Forelimb muscle (tissue), 1 donor: ENCODE results near the gene NPY5R. TPM values are rescaled to one million over a fixed set of nuclear protein-coding genes. Genes with fewer than 3 reads are reported as not detected.
A peak's percentile ranks its signal among the peaks of the same experiment; 100 is the strongest.

Experiments
- DNase-seq: peaks from one replicate; pipeline ENCODE4 v3.0.0-alpha.2; 2013; ENCODE audit warnings: low read depth
- polyA plus RNA-seq: library from polyadenylated mRNA; unstranded; fragments of 120-200 nt; gene quantifications from one replicate; pipeline ENCODE4 v1.2.1, GENCODE V29; 2013; ENCODE audit not compliant: insufficient read length

NPY5R gene
- not detected for polyA plus RNA-seq

GRCh38 chr4:163343604-163344146 is at the start of gene NPY5R:
Gene NPY5R (plus strand): TSS chr4:163343892. CDS start chr4:163350274, 6,382 bp downstream.
- DNase-seq: no peak

DNA sequence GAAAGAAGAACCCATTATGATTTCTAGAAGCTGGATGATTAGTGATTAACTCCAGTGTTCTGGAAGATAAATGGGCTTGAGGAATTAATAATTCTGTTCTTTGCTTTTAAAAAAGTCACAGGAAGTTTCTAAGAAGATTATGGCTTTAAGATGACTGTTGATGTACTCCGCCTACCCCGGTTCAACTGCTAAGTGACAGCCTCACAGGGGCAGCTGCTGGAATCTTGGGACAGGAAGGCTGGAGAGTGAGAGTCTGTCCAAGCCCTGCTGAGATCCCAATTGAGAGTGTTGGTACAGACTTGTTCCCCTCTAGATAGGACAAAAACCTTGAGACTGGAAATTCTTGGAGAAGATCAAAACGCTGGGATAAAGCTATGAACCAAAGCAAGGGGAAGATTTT is 48.6 kb upstream of the NPY5R start:
- no peak for DNase-seq

- DNase-seq: no peak
Measured at GRCh38 chr4:163300445-163300844, 43.2 kb upstream of the NPY5R start.

- DNase-seq: no peak
Measured at GRCh38 chr4:163303069-163303468, 40.6 kb upstream of the NPY5R start.

GRCh38 chr4:163309466-163309865 is 34.2 kb upstream of the NPY5R start:
- DNase-seq: no peak

DNA sequence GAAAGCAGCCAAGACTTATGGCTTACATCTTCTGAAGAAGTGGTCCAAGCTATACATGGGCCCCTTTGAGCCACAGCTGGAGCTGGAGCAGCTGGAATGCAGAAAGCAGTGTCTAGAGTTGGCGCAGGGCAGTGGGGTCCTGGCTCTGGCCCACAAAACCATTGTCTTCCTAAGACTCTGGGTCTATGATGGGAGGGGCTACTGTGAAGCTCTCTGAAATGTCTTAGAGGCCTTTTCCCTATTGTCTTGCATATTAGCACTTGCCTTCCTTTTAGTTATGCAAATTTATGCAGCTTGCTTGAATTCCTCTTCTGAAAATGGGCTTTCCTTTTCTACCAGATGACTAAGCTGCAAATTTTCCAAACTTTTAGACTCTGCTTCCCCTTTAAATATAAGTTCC is 26.6 kb upstream of the NPY5R start:
- no peak for DNase-seq

DNA sequence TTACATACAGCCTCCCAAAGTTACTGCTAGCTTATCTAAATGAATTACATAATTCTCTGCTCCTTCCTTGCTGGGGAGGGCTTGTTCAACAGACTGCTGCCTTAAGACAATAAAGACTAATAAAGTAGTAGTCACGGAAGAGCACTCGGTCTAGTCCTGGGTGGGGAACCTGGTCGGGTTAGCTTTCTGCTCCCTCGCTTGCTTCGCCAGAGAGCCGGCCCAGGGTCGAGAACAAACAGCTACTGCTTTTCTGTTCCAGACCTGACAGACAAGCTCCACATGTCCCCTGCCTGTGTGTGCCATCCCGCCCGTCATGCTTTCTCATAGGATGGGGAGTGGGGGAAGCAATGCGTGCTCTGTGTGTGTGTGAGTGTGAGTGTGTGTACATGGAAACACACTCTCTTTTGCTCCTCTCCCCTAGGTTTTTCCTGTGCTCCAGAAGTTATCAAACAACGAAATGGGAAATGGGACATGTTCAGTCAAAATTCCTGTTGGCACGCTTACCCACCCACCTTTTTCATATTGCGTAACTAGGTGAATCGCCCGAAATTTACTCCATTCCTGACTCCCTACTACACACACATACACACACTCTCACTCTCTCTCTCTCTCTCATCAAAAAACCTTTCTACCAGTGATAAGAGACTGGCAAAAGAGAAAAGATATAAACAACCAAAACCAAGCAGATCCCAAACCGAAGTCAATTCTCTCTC is 12.6 kb upstream of the NPY5R start:
- no peak for DNase-seq

- DNase-seq: no peak
Measured at GRCh38 chr4:163331629-163332376, 11.9 kb upstream of the NPY5R start.

GRCh38 chr4:163332526-163333406 is 10.9 kb upstream of the NPY5R start, which contains the start of gene NPY1R:
Gene NPY1R (minus strand): TSS chr4:163332596. CDS start chr4:163326554, 6,042 bp downstream.
- DNase-seq: peak; percentile 53

- no peak for DNase-seq
Measured at GRCh38 chr4:163335384-163335783, 8.3 kb upstream of the NPY5R start.

- DNase-seq: no peak
Measured at GRCh38 chr4:163344147-163345125, 744 bp downstream of the NPY5R start.

- DNase-seq: no peak
Measured at GRCh38 chr4:163350672-163351071, 7.0 kb downstream of the NPY5R start.

GRCh38 chr4:163353054-163353453 is 9.4 kb downstream of the NPY5R start:
- DNase-seq: no peak

DNA sequence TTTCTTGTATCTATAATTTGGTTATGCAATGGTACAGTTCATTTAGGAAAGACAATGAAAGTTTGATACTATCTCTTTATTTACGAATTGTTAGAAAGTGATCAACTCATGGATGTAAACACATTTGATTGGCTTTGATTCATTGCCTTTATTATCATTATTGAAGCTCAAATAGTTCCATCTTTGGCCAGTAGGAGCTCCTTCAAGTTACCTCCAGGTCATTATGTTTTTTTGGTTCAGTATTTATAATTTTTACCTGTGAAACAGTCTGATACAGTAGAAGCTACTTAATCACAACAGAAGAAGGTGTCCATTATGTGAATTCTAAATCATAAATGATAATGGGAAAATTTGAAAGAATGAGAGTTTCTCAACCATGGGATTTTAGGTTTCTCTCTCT is 12.4 kb downstream of the NPY5R start:
- DNase-seq: no peak

DNA sequence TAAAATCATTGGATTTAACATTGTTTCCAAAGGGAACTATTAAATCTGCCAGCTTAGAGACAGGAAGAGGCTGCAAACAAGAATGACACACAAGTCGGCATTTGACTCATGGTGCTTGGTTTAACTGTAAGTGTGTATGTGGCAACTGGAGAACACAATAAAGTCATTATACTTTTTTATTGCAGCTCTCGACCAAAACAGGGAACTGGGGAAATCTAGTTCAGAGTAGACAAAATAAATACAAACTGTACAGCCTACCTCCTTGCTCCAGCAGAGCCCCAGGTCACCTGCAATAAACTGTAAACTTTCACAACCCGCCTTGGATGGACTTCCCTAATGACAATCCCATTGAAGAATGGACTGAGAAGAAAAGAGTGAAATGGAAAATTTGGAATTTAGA is 24.0 kb downstream of the NPY5R start:
- no peak for DNase-seq

GRCh38 chr4:163372029-163372428 is 28.3 kb downstream of the NPY5R start:
- no peak for DNase-seq

- no peak for DNase-seq
Measured at GRCh38 chr4:163378661-163379060, 35.0 kb downstream of the NPY5R start.

DNA sequence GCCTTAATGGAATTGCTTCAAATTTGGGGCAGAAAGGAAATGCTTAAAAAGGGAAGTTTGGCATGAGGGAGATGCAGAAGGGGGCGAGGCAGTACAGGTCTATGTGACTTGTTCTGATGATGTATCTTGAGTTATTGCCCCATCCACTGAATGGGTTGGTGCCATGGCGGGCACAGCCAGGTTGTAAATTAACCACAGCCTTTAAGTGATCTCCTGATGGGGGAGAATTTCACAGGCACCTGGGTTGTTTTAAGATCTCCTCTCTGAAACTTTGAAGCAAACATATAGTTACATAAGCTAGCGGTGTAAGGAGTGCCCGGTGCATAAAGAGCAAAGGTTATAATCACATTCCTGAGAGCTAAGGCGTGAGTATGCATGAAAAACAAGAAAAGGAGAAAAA is 37.0 kb downstream of the NPY5R start:
- no peak for DNase-seq

- DNase-seq: no peak
Measured at GRCh38 chr4:163382178-163382869, 38.6 kb downstream of the NPY5R start.

GRCh38 chr4:163384434-163384833 is 40.7 kb downstream of the NPY5R start:
- no peak for DNase-seq
